Aorta (tissue), 5 donors: Measurements from ENCODE around the gene UGT1A8. TPM values are rescaled to one million over a fixed set of nuclear protein-coding genes. Genes with fewer than 3 reads are reported as not detected.

Experiments
- ATAC-seq: fragments of 200-7000 bp; cut with Tn5 transposase; one replicate; pipeline ENCODE4 v1.9.1; 2022; ENCODE audit warnings: moderate library complexity; ENCODE audit not compliant: low FRiP score
- DNase-seq, 2 donors: peaks; one replicate each; pipeline ENCODE4 v3.0.0-alpha.2; 2020
- H3K27ac ChIP-seq, 2 donors: one replicate each; pipeline ENCODE4 v1.5.1; 2013; ENCODE audit warnings: low read length in 2 of 2, mild to moderate bottlenecking in 2 of 2, moderate library complexity in 2 of 2, control low read depth in 1 of 2, inconsistent platforms in 1 of 2, low read depth in 1 of 2
- H3K27me3 ChIP-seq, 2 donors: one replicate each; pipeline ENCODE4 v1.6.1; 2013; ENCODE audit warnings: control low read depth in 1 of 2, low read length in 1 of 2, mild to moderate bottlenecking in 1 of 2, moderate library complexity in 1 of 2; ENCODE audit not compliant: insufficient read depth in 2 of 2, control insufficient read depth in 1 of 2
- H3K36me3 ChIP-seq, 2 donors: one replicate each; pipeline ENCODE4 v1.6.1; 2013; ENCODE audit warnings: control low read depth in 1 of 2, low read length in 1 of 2, mild to moderate bottlenecking in 1 of 2; ENCODE audit not compliant: insufficient read depth in 2 of 2, control insufficient read depth in 1 of 2
- H3K4me1 ChIP-seq, 2 donors: one replicate each; pipeline ENCODE4 v1.6.1; 2013; ENCODE audit warnings: low read length in 2 of 2, control low read depth in 1 of 2, mild to moderate bottlenecking in 1 of 2, moderate library complexity in 1 of 2; ENCODE audit not compliant: insufficient read depth in 2 of 2, control insufficient read depth in 1 of 2
- H3K4me3 ChIP-seq, 2 donors: one replicate each; pipeline ENCODE4 v1.5.1; 2013; ENCODE audit warnings: low read length in 2 of 2, control low read depth in 1 of 2, mild to moderate bottlenecking in 1 of 2
- H3K9me3 ChIP-seq: one replicate; pipeline ENCODE4 v1.6.1; 2013; ENCODE audit warnings: mild to moderate bottlenecking, low read length; ENCODE audit not compliant: control insufficient read depth
- WGBS, 2 donors: extraction: QIAGEN DNeasy Blood & Tissue Kit; methylation state at CpG; one replicate each; pipeline ENCODE4 v1.1.7; 2013; 5-methylcytosine and 5-hydroxymethylcytosine counted together
- intact Hi-C, 2 donors: fragments of 100-400 bp; cut with DNase I; formaldehyde crosslinking; loops; one replicate each; pipeline versions ENCODE4 v1.14.2 to v1.15.0; 2022
- polyA plus RNA-seq, 2 donors: library from polyadenylated mRNA; stranded (reverse); fragments of 200-250 nt; gene quantifications; one replicate each; pipeline ENCODE4 v1.2.3, GENCODE V29; 2013
- total RNA-seq, 2 donors: library from RNA; stranded (reverse); fragmentation: NEBNext Ultra II Directional; extraction: Animal tissue kit (Norgen Biotek cat#: 25700); gene quantifications; one replicate each; pipeline ENCODE4 v1.2.1, GENCODE V29; 2021
- donor health status: healthy with polysubstance abuse.
- donor health status: Bipolar disorder and iron deficiency.
- donor health status: DM: no; HTN: no; CAD: no.
- donor health status: DM: no; HTN: no; CAD: no.
- donor health status: DM: yes; HTN: yes; CAD: no.

UGT1A8 gene
- total and polyA plus RNA-seq, 4 donors = 1.0 TPM; not detected in 3

GRCh38 chr2:233686928-233687327 is 69.5 kb downstream of the UGT1A8 start:
- Histone ChIP-seq H3K9me3 (no peaks in the 10 kb centered on the region), H3K4me3 (no peak overlapping the region), H3K27me3 (no peaks in the 10 kb centered on the region), H3K27ac (no peak overlapping the region), H3K36me3 (no peaks in the 10 kb centered on the region), H3K4me1 (no peaks in the 10 kb centered on the region)
- no peak for ATAC-seq
- intact Hi-C loops = no loop called here
- WGBS, 2 donors = 80 to 92% methylated on average over 5 of the region's 5 CpGs
- no peak for DNase-seq

GRCh38 chr2:233688341-233688740 is 70.9 kb downstream of the UGT1A8 start:
- Histone ChIP-seq H3K27me3 (no peaks in the 10 kb centered on the region), H3K4me3 (no peak overlapping the region), H3K27ac (no peak overlapping the region), H3K4me1 (no peaks in the 10 kb centered on the region), H3K9me3 (no peaks in the 10 kb centered on the region), H3K36me3 (no peaks in the 10 kb centered on the region)
- WGBS, 2 donors = 83 to 84% methylated on average over 5 of the region's 5 CpGs
- DNase-seq (no peak), ATAC-seq (no peak)
- intact Hi-C loops = no loop called here

- Histone ChIP-seq H3K4me3 (no peak overlapping the region), H3K9me3 (no peaks in the 10 kb centered on the region), H3K4me1 (no peaks in the 10 kb centered on the region), H3K27ac (no peak overlapping the region), H3K27me3 (no peaks in the 10 kb centered on the region), H3K36me3 (no peaks in the 10 kb centered on the region)
- intact Hi-C loops = no loop called here
- DNase-seq (no peak), ATAC-seq (no peak)
Measured at GRCh38 chr2:233689031-233689430, 71.6 kb downstream of the UGT1A8 start.

GRCh38 chr2:233689501-233689900 is 72.1 kb downstream of the UGT1A8 start:
- Histone ChIP-seq H3K4me1 (no peaks in the 10 kb centered on the region), H3K36me3 (no peaks in the 10 kb centered on the region), H3K27ac (no peak overlapping the region), H3K9me3 (no peaks in the 10 kb centered on the region), H3K4me3 (no peak overlapping the region), H3K27me3 (no peaks in the 10 kb centered on the region)
- ATAC-seq = no peak
- intact Hi-C loops = no loop called here
- no peak for DNase-seq
- 3 to 7% methylated on average over 3 of the region's 3 CpGs for WGBS, 2 donors

- intact Hi-C loops = no loop called here
- ATAC-seq (no peak), DNase-seq (no peak)
- Histone ChIP-seq H3K9me3 (no peaks in the 10 kb centered on the region), H3K4me3 (no peak overlapping the region), H3K27me3 (no peaks in the 10 kb centered on the region), H3K4me1 (no peaks in the 10 kb centered on the region), H3K36me3 (no peaks in the 10 kb centered on the region), H3K27ac (no peak overlapping the region)
- WGBS, 2 donors = 47 to 51% methylated on average over 4 of the region's 4 CpGs
Measured at GRCh38 chr2:233690444-233690843, 73.0 kb downstream of the UGT1A8 start.

GRCh38 chr2:233691443-233692433 is 74.3 kb downstream of the UGT1A8 start:
- Histone ChIP-seq H3K27ac (no peak overlapping the region), H3K4me1 (no peaks in the 10 kb centered on the region), H3K36me3 (no peaks in the 10 kb centered on the region), H3K27me3 (no peaks in the 10 kb centered on the region), H3K9me3 (no peaks in the 10 kb centered on the region), H3K4me3 (no peak overlapping the region)
- ATAC-seq (no peak), DNase-seq (no peak)
- 86% methylated on average over 11 of the region's 11 CpGs for WGBS, 2 donors
- intact Hi-C loops = no loop called here

GRCh38 chr2:233692648-233693047 is 75.2 kb downstream of the UGT1A8 start, which contains the start of gene UGT1A6:
Gene UGT1A6, plus strand, starts transcription at chr2:233692890. Its CDS starts 115 bp downstream, at chr2:233693005.
- no peak within 1 kb of the TSS for H3K27ac ChIP-seq
- H3K27me3 ChIP-seq = no peaks in the 10 kb centered on the region
- no peaks in the 10 kb centered on the region for H3K9me3 ChIP-seq
- no peak within 1 kb of the TSS for H3K4me3 ChIP-seq
- intact Hi-C loops = no loop called here
- DNase-seq = no peak
- no peaks in the 10 kb centered on the region for H3K36me3 ChIP-seq
- no peaks in the 10 kb centered on the region for H3K4me1 ChIP-seq
- 89 to 92% methylated on average over 4 of the region's 4 CpGs for WGBS, 2 donors
- no peak for ATAC-seq

- H3K27me3 ChIP-seq = no peaks in the 10 kb centered on the region
- H3K36me3 ChIP-seq = no peaks in the 10 kb centered on the region
- H3K9me3 ChIP-seq = no peaks in the 10 kb centered on the region
- intact Hi-C loops = no loop called here
- DNase-seq (no peak), ATAC-seq (no peak)
- 70 to 78% methylated on average over 6 of the region's 6 CpGs for WGBS, 2 donors
- no peaks in the 10 kb centered on the region for H3K4me1 ChIP-seq
- no peak overlapping the region for H3K4me3 ChIP-seq
- H3K27ac ChIP-seq = no peak overlapping the region
Measured at GRCh38 chr2:233693963-233694362, 76.5 kb downstream of the UGT1A8 start.

- H3K36me3 ChIP-seq = no peaks in the 10 kb centered on the region
- intact Hi-C loops = no loop called here
- DNase-seq (no peak), ATAC-seq (no peak)
- no peak overlapping the region for H3K4me3 ChIP-seq
- 81% methylated on average over 4 of the region's 4 CpGs for WGBS, 2 donors
- peaks cover 1% of the 10 kb centered on the region for H3K9me3 ChIP-seq
- no peak overlapping the region for H3K27ac ChIP-seq
- H3K27me3 ChIP-seq = no peaks in the 10 kb centered on the region
- no peaks in the 10 kb centered on the region for H3K4me1 ChIP-seq
Measured at GRCh38 chr2:233698740-233699139, 81.3 kb downstream of the UGT1A8 start.
